ENCODE results near the gene MYO10. TPM values are rescaled to one million over a fixed set of nuclear protein-coding genes. Genes with fewer than 3 reads are reported as not detected.

MYO10 gene
- total and polyA plus RNA-seq, 9 donors, result 10.8 to 35.8 (median 16.3) TPM

GRCh38 chr5:16772556-16772955, 163.5 kb downstream of the MYO10 start:
- TF ChIP-seq POLR2A (IDR thresholded peaks at IDR 0.05) (no peak), CTCF (IDR thresholded peaks at IDR 0.05) (no peak), EP300 (IDR thresholded peaks at IDR 0.05) (no peak)
- Histone ChIP-seq H3K4me3 (no peak overlapping the region), H3K4me1 (ENCODE audit: insufficient read depth) (no peaks in the 10 kb centered on the region), H3K36me3 (no peaks in the 10 kb centered on the region), H3K27ac (no peak overlapping the region), H3K9me3 (no peaks in the 10 kb centered on the region), H3K27me3 (no peaks in the 10 kb centered on the region)
- intact Hi-C loops (cut with DNase I), result no loop called here
- WGBS, 3 donors, result 49 to 75% (median 58%) methylated on average over 3 of the region's 3 CpGs
- DNase-seq, result no peak

GRCh38 chr5:16768184-16768583, 167.9 kb downstream of the MYO10 start:
- Histone ChIP-seq H3K27me3 (no peaks in the 10 kb centered on the region), H3K4me1 (ENCODE audit: insufficient read depth) (no peaks in the 10 kb centered on the region), H3K9me3 (no peaks in the 10 kb centered on the region), H3K4me3 (no peak overlapping the region), H3K27ac (no peak overlapping the region), H3K36me3 (no peaks in the 10 kb centered on the region)
- WGBS, 3 donors, result 91 to 96% (median 93%) methylated on average over 3 of the region's 3 CpGs
- TF ChIP-seq EP300 (IDR thresholded peaks at IDR 0.05) (no peak), CTCF (IDR thresholded peaks at IDR 0.05) (no peak)
- no peak for DNase-seq
- intact Hi-C loops (cut with DNase I), result no loop called here

- H3K9me3 ChIP-seq, result no peaks in the 10 kb centered on the region
- no peak for TF ChIP-seq CTCF (IDR thresholded peaks at IDR 0.05)
- no peak for TF ChIP-seq POLR2A (IDR thresholded peaks at IDR 0.05)
- 79 to 84% (median 82%) methylated on average over 5 of the region's 5 CpGs for WGBS, 3 donors
These were observed 172.9 kb downstream of the MYO10 start for GRCh38 chr5:16763211-16763610.

GRCh38 chr5:16759147-16759773, 176.8 kb downstream of the MYO10 start:
- Histone ChIP-seq H3K9me3 (no peaks in the 10 kb centered on the region), H3K27me3 (no peaks in the 10 kb centered on the region), H3K36me3 (no peaks in the 10 kb centered on the region), H3K4me1 (ENCODE audit: insufficient read depth) (no peaks in the 10 kb centered on the region), H3K27ac (no peak overlapping the region), H3K4me3 (no peak overlapping the region)
- intact Hi-C loops (cut with DNase I), result no loop called here
- 83 to 84% (median 84%) methylated on average over 16 of the region's 16 CpGs for WGBS, 3 donors
- TF ChIP-seq EP300 (IDR thresholded peaks at IDR 0.05) (no peak), CTCF (IDR thresholded peaks at IDR 0.05) (no peak), POLR2A (IDR thresholded peaks at IDR 0.05) (no peak)
- no peak for DNase-seq

More at GRCh38 chr5:16763211-16763610, 172.9 kb downstream of the MYO10 start:
- Histone ChIP-seq H3K36me3 (no peaks in the 10 kb centered on the region), H3K4me3 (no peak overlapping the region), H3K27ac (no peak overlapping the region), H3K27me3 (no peaks in the 10 kb centered on the region), H3K4me1 (ENCODE audit: insufficient read depth) (no peaks in the 10 kb centered on the region)
- intact Hi-C loops (cut with DNase I), result no loop called here
- DNase-seq, result no peak
